ENCODE data around the gene ROPN1L. TPM values are rescaled to one million over a fixed set of nuclear protein-coding genes. Genes with fewer than 3 reads are reported as not detected.
"Not testable (repeated sequence)": the region's sequence is repeated elsewhere in the genome, so short reads cannot be mapped to it uniquely, and the experiment has no call there.

The ROPN1L gene
- 1 to 10 TPM in 1 of 4 donors, not detected in 3; 6.3 TPM for total RNA-seq

GRCh38 chr5:10441083-10441991 is at the start of gene ROPN1L:
Gene ROPN1L (plus strand): TSS chr5:10441879. CDS start chr5:10442168, 289 bp downstream.
- intact Hi-C loops (cut with DNase I; ENCODE audit: low total_unique reads): no loop called here
- H3K27me3 ChIP-seq: no peaks in the 10 kb centered on the region
- TF ChIP-seq POLR2A (IDR thresholded peaks at IDR 0.05): peak; percentile 74 to 84
- TF ChIP-seq CTCF (IDR thresholded peaks at IDR 0.05): no peak
- H3K4me3 ChIP-seq: peak within 1 kb of the TSS; percentile 55 to 65
- H3K4me1 ChIP-seq: peaks cover 0 to 4% of the 10 kb centered on the region in 2 donors
- H3K27ac ChIP-seq: peak within 1 kb of the TSS; percentile 84 to 87
- no peaks in the 10 kb centered on the region for H3K36me3 ChIP-seq
- peak; percentile 78 to 87 for DNase-seq
- no peaks in the 10 kb centered on the region for H3K9me3 ChIP-seq

GRCh38 chr5:10392567-10393328 is 48.9 kb upstream of the ROPN1L start:
- H3K4me1 ChIP-seq; H3K27me3 ChIP-seq; DNase-seq; H3K27ac ChIP-seq; H3K36me3 ChIP-seq; H3K9me3 ChIP-seq; H3K4me3 ChIP-seq; intact Hi-C loops (cut with DNase I; ENCODE audit: low total_unique reads): not testable (repeated sequence)

DNA sequence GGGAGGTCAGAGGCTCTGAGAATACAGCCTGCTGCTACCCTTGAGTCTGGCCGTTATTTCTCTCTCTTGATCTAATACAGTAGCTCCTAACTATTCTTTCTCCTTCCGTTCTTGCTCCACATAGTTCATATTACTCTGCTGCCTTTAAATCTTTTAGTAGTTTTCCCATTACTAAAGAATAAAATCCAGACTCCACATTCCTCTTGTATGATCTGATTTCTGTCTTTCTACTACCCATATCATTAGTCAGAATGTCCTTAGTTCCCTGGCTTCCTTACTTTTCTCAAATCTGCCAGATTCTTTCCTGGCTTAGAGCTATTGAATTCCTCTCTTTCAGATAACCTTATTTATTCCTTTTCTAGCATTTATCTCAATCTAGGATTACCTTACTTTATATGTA is 48.2 kb upstream of the ROPN1L start:
- DNase-seq: no peak
- H3K4me3 ChIP-seq: no peak overlapping the region
- no peaks in the 10 kb centered on the region for H3K4me1 ChIP-seq
- no peaks in the 10 kb centered on the region for H3K27me3 ChIP-seq
- no peaks in the 10 kb centered on the region for H3K36me3 ChIP-seq
- no peaks in the 10 kb centered on the region for H3K9me3 ChIP-seq
- intact Hi-C loops (cut with DNase I; ENCODE audit: low total_unique reads): no loop called here
- no peak overlapping the region for H3K27ac ChIP-seq
- TF ChIP-seq CTCF (IDR thresholded peaks at IDR 0.05) (no peak), POLR2A (IDR thresholded peaks at IDR 0.05) (no peak)

DNA sequence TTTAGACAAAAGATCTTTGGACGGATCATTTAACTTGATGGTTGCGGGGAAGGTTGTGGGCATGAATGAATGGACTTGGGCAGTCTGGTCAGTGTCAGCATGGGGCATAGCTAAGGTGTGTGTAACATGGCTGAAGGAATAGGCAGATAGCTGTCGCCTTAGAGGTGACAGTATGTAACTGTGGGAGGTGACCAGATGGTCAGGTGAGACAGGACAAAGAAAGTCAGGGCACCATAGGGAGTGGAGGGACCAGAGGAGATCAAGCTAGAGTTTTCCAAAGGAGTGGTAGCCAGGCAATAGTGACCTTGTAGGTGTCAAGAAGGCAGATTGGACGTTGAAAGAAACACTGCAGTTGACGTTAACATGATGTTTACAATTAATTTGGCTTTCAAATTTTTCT is 45.1 kb upstream of the ROPN1L start:
- no peak overlapping the region for H3K4me3 ChIP-seq
- no peak overlapping the region for H3K27ac ChIP-seq
- intact Hi-C loops (cut with DNase I; ENCODE audit: low total_unique reads): no loop called here
- no peaks in the 10 kb centered on the region for H3K27me3 ChIP-seq
- no peak for DNase-seq
- no peaks in the 10 kb centered on the region for H3K9me3 ChIP-seq
- H3K4me1 ChIP-seq: no peaks in the 10 kb centered on the region
- no peaks in the 10 kb centered on the region for H3K36me3 ChIP-seq
- TF ChIP-seq CTCF (IDR thresholded peaks at IDR 0.05) (no peak), POLR2A (IDR thresholded peaks at IDR 0.05) (no peak)

DNA sequence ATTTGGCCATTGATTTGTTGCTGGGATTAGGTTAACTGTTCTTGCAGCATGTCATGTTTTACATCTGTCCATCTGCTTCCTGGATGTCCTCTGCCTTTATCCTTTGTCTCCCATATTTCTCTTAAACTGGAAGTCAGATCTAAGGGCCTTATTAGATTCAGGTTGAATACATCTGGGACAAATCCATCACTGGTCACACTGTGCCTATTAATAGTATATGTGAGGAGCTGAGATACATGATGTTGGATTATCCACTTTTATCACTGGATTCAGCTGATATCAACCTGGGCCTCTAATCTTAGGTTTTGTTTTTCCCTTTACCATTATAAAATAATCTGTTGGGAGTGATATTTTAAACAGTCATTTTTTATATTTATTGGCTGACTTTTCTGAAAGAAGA is 41.8 kb upstream of the ROPN1L start:
- H3K27ac ChIP-seq: peak overlapping the region; percentile 27 to 77
- H3K4me3 ChIP-seq: no peak overlapping the region
- intact Hi-C loops (cut with DNase I; ENCODE audit: low total_unique reads): no loop called here
- no peaks in the 10 kb centered on the region for H3K36me3 ChIP-seq
- no peaks in the 10 kb centered on the region for H3K27me3 ChIP-seq
- no peak for TF ChIP-seq POLR2A (IDR thresholded peaks at IDR 0.05)
- TF ChIP-seq CTCF (IDR thresholded peaks at IDR 0.05): no peak
- DNase-seq: no peak
- no peaks in the 10 kb centered on the region for H3K4me1 ChIP-seq
- H3K9me3 ChIP-seq: no peaks in the 10 kb centered on the region
